ENCODE data around the gene TJP2. TPM values are rescaled to one million over a fixed set of nuclear protein-coding genes. Genes with fewer than 3 reads are reported as not detected.

TJP2 gene
- total RNA-seq, 1 experiment from 2014 or later: 106 TPM

DNA sequence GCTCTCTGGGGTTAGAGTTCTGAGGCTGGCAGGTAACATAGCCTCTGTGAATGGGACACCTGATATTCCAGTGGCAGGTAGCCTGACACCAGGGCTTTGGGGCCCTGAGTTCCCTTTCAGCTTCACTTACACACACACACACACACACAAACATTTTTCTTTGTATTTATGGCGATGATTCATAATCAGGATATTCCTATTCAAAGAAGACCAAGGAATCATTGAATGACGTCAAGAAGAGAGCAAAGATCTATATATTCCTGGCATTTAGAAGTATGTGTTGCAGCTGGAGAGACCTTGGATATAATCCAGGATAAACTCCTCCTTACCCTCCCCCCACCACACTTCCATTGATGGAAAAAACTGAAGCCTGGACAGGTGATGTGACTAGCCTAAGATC, 143.0 kb downstream of the TJP2 start:
- BruUV-seq (replicated peaks): no TSS peak

GRCh38 chr9:69317894-69318293, 143.8 kb downstream of the TJP2 start:
- TF ChIP-seq EZH2phosphoT487 (IDR thresholded peaks at IDR 0.05; ENCODE audit: borderline replicate concordance, low read length) (no peak), EZH2 (IDR thresholded peaks at IDR 0.05; ENCODE audit: low read length, unreplicated experiment) (no peak)
- TF ChIP-seq, protein P1, sequence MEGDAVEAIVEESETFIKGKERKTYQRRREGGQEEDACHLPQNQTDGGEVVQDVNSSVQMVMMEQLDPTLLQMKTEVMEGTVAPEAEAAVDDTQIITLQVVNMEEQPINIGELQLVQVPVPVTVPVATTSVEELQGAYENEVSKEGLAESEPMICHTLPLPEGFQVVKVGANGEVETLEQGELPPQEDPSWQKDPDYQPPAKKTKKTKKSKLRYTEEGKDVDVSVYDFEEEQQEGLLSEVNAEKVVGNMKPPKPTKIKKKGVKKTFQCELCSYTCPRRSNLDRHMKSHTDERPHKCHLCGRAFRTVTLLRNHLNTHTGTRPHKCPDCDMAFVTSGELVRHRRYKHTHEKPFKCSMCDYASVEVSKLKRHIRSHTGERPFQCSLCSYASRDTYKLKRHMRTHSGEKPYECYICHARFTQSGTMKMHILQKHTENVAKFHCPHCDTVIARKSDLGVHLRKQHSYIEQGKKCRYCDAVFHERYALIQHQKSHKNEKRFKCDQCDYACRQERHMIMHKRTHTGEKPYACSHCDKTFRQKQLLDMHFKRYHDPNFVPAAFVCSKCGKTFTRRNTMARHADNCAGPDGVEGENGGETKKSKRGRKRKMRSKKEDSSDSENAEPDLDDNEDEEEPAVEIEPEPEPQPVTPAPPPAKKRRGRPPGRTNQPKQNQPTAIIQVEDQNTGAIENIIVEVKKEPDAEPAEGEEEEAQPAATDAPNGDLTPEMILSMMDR (conservative IDR thresholded peaks at IDR 0.05; ENCODE audit: low read depth, low read length): no peak
- no TSS peak for BruUV-seq (replicated peaks)
- H3K79me2 ChIP-seq (ENCODE audit: low read length): no peaks in the 10 kb centered on the region
- H2AFZ ChIP-seq (ENCODE audit: low read length): no peak overlapping the region
- ATAC-seq (no peak), DNase-seq (no peak)
- POLR2A ChIA-PET (ENCODE audit: unreplicated experiment): no interaction called here
- H3K9ac ChIP-seq (ENCODE audit: low read length): no peak overlapping the region
- no peaks in the 10 kb centered on the region for H3K36me3 ChIP-seq (ENCODE audit: low read depth, low read length)
- no peaks in the 10 kb centered on the region for H3K9me3 ChIP-seq (ENCODE audit: low read length)
- H4K20me1 ChIP-seq (ENCODE audit: low read length): no peaks in the 10 kb centered on the region
- no peaks in the 10 kb centered on the region for H3F3A ChIP-seq (ENCODE audit: low read length, unreplicated experiment)
- H3K9me2 ChIP-seq (replicated peaks; ENCODE audit: low read length): no peaks in the 10 kb centered on the region
- no peak overlapping the region for H3K4me2 ChIP-seq (ENCODE audit: low read length)
- H3K4me3 ChIP-seq (ENCODE audit: low read length): no peak overlapping the region
- H3K27ac ChIP-seq (ENCODE audit: low read length): no peak overlapping the region
- H3K4me1 ChIP-seq (ENCODE audit: insufficient read depth, low read length): 0 out of 2 replicates have a peak, but pooled peaks cover 3% of the 10 kb centered on the region
- H3K27me3 ChIP-seq (ENCODE audit: low read length): peaks cover 10% of the 10 kb centered on the region
- intact Hi-C loops (cut with micrococcal nuclease): no loop called here
- CTCF ChIA-PET: no interaction called here

More for the DNA sequence above, 143.0 kb downstream of the TJP2 start:
- intact Hi-C loops (cut with micrococcal nuclease): no loop called here
- H3K4me2 ChIP-seq (ENCODE audit: low read length): no peak overlapping the region
- H2AFZ ChIP-seq (ENCODE audit: low read length): no peak overlapping the region
- H3K9ac ChIP-seq (ENCODE audit: low read length): no peak overlapping the region
- H3K4me1 ChIP-seq (ENCODE audit: insufficient read depth, low read length): 0 out of 2 replicates have a peak, but pooled peaks cover 3% of the 10 kb centered on the region
- no peaks in the 10 kb centered on the region for H3F3A ChIP-seq (ENCODE audit: low read length, unreplicated experiment)
- no peaks in the 10 kb centered on the region for H4K20me1 ChIP-seq (ENCODE audit: low read length)
- H3K27me3 ChIP-seq (ENCODE audit: low read length): peaks cover 10% of the 10 kb centered on the region
- CTCF ChIA-PET: no interaction called here
- no peaks in the 10 kb centered on the region for H3K79me2 ChIP-seq (ENCODE audit: low read length)
- H3K36me3 ChIP-seq (ENCODE audit: low read depth, low read length): no peaks in the 10 kb centered on the region
- ATAC-seq: no peak
- H3K4me3 ChIP-seq (ENCODE audit: low read length): no peak overlapping the region
- no peaks in the 10 kb centered on the region for H3K9me3 ChIP-seq (ENCODE audit: low read length)
- H3K9me2 ChIP-seq (replicated peaks; ENCODE audit: low read length): no peaks in the 10 kb centered on the region
- TF ChIP-seq EZH2 (IDR thresholded peaks at IDR 0.05; ENCODE audit: low read length, unreplicated experiment): no peak
- TF ChIP-seq, protein P1 (conservative IDR thresholded peaks at IDR 0.05; ENCODE audit: low read depth, low read length): no peak
- no peak for TF ChIP-seq EZH2phosphoT487 (IDR thresholded peaks at IDR 0.05; ENCODE audit: borderline replicate concordance, low read length)
- POLR2A ChIA-PET (ENCODE audit: unreplicated experiment): no interaction called here
- peak; percentile 60 for DNase-seq
- no peak overlapping the region for H3K27ac ChIP-seq (ENCODE audit: low read length)

DNA sequence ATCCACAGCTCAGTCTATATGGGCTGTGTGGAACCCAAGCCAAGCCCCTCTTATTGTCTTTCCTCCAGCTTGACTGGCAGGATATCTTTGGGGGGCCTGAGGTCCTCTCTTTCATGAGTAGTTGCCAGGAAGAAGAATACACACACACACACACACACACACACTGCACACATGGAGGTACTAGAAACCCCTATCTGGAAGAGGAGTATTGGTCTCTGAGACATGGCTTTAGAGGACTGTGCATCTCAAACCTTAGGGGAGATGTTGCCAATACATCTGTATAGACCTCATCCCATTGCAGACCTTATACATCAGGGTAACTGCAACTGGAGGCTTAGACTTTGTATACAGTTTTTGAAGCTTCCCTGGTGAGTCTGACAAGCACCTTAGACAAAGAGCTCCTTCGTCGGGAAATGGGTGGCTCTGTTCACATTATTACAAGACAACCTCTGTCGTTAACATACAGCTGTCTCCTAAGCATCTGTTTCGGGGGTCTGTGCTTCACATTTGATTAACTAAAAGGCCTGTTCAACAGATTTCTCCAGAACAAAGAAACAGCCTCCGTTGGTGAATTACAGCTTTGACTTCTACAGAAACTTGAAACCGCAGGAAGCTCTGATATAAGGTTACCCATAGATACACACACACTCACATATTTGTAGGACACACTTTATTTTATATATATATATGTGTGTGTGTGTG, 145.4 kb downstream of the TJP2 start:
- Histone ChIP-seq H3K9me2 (replicated peaks; ENCODE audit: low read length) (no peaks in the 10 kb centered on the region), H3K4me2 (ENCODE audit: low read length) (no peak overlapping the region), H3K79me2 (ENCODE audit: low read length) (no peaks in the 10 kb centered on the region), H4K20me1 (ENCODE audit: low read length) (no peaks in the 10 kb centered on the region), H3K9ac (ENCODE audit: low read length) (no peak overlapping the region), H3K36me3 (ENCODE audit: low read depth, low read length) (no peaks in the 10 kb centered on the region), H3K27me3 (ENCODE audit: low read length) (peaks cover 17% of the 10 kb centered on the region), H2AFZ (ENCODE audit: low read length) (no peak overlapping the region), H3K9me3 (ENCODE audit: low read length) (no peaks in the 10 kb centered on the region), H3K4me3 (ENCODE audit: low read length) (no peak overlapping the region), H3K4me1 (ENCODE audit: insufficient read depth, low read length) (0 out of 2 replicates have a peak, but pooled peaks cover 3% of the 10 kb centered on the region), H3F3A (ENCODE audit: low read length, unreplicated experiment) (no peaks in the 10 kb centered on the region), H3K27ac (ENCODE audit: low read length) (no peak overlapping the region)
- BruUV-seq (replicated peaks): no TSS peak
- no peak for DNase-seq
- POLR2A ChIA-PET (ENCODE audit: unreplicated experiment): interaction anchor here (0.6 kb wide), 1 partner anchor 459 kb away, joined by 4 read pairs; no protein-coding TSS in a partner anchor
- intact Hi-C loops (cut with micrococcal nuclease): no loop called here
- CTCF ChIA-PET: no interaction called here
- no peak for ATAC-seq
- TF ChIP-seq EZH2 (IDR thresholded peaks at IDR 0.05; ENCODE audit: low read length, unreplicated experiment): no peak
- TF ChIP-seq, protein P1 (conservative IDR thresholded peaks at IDR 0.05; ENCODE audit: low read depth, low read length): no peak
- TF ChIP-seq EZH2phosphoT487 (IDR thresholded peaks at IDR 0.05; ENCODE audit: borderline replicate concordance, low read length): no peak

Measured in PC-3 (cell line).